Stimulated activated CD4-positive, alpha-beta T cell treated with anti-CD3 and anti-CD28 coated beads, Interleukin-2, amount 100 ng/mL, for 48 hours (primary cell): ENCODE measurements around the gene NCOA1.
"Not testable (repeated sequence)": the region's sequence is repeated elsewhere in the genome, so short reads cannot be mapped to it uniquely, and the experiment has no call there.

Source experiments
- DNase-seq, 2 donors: peaks; one replicate each; pipeline ENCODE4 v3.0.0-alpha.2; 2020

Gene NCOA1

DNA sequence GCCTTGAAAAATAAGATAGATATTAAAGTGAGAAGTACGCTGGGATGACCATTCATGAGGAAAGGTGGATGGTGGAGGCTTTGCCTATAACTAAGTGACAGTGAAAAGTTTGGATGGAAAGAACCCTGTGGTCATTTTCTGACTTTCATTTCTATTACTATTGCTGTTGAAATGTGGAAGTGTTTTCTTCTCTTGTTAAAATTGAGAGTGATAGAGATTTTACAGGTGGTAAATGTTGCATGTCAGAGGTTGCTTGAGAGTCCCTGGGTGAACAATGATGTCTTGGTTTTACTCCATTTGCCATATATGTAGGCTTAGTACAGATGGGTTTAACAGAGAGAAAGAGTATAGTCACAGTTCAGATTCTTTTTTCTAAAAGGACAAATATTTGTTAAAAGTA lies 18.4 kb downstream of the NCOA1 start:
- no peak for DNase-seq

DNA sequence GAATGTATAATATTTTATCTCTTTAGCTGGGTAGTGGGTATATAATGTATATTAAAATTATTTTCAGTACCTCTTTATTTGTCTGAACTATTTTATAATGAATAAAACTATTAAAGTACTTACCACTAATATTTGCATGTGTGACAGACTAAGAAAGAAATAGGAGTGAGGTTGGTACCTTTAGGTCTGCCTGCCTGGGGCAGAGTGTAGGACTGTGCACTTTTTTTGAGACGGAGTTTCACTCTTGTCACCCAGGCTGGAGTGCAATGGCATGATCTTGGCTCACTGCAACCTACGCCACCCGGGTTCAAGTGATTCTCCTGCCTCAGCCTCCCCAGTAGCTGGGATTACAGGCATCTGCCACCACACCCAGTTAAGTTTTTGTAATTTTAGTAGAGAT lies 18.8 kb downstream of the NCOA1 start:
- DNase-seq, result no peak

DNA sequence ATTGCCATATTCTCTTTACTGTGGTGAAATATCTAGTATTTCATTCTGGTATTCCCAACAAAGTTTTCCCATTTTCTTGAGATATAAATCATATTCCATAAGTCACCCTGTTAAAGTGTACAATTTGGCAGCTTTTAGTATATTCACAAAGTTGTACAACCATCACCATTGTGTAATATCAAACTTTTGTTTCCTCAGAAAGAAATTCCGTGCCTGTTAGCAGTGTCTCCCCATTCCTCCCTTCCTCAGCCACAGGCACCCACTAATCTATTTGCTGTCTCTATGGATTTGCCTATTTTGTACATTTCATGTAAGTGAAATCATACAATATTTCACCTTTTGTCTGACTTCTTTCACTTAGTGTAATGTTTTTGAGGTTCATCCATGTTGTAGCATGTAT lies 19.7 kb downstream of the NCOA1 start:
- DNase-seq, result no peak

DNA sequence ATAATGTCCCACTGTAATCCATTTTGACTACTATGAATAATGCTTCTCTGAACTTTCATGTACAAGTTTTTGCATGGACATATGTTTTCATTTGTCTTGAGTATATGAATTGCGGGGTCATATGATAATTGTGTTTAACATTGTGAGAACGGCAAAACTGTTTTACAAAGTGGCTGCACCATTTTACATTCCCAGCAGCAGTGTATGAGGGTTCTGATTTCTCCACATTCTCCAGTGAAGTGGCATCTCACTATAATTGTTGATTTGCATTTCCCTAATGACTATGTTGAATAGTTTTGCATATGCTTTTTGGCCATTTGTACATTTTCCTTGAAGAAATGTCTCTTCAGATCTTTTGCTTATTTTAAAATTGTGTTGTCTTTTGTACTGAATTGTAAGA lies 20.1 kb downstream of the NCOA1 start:
- no peak for DNase-seq

DNA sequence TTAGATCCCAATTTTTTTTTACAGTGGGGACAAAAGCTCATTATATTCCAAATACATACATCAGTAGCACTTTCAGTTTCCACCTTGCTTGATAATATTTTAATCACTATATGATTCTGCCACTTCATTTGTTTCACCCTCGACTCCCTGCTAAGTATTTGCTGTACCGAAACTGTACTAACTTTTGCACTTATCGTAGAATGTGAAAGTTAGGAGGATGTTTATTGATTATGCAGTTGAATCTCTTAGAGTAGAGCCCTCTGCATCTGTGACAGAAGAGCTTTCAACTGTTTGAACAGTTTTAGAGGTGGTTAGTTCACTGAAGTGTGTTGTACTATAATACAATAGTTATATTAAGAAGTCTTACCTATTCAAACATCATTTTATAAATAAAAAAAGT lies 20.8 kb downstream of the NCOA1 start:
- DNase-seq, result no peak

DNA sequence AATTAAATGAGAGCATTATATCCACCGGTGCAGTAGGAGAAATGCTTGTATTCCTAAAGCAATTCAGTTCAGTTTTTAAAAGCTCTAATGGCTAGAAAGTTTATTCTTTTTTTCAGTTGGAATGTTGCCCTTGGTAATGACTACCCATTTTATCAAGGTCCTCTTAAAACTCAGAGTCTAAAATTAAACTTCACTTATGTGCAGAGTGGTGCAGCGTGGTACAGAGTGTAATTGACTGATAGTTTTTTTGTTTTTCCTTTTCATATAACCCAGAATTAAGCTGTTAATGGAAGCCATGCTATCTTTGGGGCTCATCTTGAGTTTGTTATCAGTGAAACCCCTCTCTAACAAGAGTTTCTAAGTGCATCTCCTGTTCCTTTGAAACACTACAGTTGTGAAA lies 21.4 kb downstream of the NCOA1 start:
- DNase-seq, result no peak

DNA sequence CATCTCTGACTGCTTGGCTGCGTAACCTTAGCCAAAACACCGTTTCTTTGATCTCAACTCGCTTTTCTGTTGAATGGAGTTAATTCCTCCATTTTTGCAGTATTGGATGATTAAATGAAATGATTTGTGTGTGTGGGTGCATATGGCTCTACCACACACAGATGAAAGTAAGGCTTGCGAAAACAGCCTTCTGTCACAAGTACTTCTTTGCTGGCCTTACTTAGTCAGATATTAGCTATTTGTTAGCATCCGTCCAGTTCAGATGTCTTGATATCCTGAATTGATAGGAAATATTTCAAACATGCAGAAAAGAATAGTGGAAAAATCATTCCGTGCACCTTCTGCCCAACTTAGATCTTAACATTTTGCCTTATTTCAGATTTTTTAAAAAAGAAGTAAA lies 21.8 kb downstream of the NCOA1 start:
- DNase-seq, result no peak

DNA sequence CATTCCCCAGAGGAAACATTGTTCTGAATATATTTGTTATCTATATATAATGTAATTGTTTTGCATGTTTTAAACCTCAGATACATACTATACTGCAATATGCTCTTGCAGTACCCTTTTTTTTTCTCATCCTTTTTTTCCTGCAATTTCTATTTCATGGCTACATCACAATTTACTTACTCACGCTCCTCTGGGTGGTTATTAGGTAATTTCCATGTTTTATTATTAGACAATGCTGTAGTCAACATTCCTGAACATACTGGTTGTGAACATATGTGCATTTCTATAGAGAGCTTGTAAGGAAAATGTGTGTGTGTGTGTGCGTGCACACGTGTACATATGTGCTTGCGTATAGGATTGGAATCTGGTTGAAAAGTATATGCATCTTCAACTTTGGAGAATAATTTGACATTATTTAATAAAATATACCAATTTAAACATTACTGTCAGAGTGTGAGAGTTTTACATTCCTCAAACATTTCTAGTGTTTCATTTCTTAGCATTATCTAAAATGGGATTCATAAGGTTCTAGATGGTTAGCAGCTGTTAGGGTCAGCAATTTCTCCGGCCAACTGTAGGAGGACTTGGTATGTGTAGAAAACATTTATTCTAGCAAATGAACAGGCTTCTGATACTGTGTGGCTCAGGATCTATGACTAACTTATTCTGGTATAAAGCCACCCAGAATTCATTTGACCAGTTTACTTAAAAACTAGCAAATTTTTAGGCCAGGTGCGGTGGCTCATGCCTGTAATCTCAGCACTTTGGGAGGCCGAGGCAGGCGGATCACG lies 22.4 kb downstream of the NCOA1 start:
- DNase-seq, result no peak

DNA sequence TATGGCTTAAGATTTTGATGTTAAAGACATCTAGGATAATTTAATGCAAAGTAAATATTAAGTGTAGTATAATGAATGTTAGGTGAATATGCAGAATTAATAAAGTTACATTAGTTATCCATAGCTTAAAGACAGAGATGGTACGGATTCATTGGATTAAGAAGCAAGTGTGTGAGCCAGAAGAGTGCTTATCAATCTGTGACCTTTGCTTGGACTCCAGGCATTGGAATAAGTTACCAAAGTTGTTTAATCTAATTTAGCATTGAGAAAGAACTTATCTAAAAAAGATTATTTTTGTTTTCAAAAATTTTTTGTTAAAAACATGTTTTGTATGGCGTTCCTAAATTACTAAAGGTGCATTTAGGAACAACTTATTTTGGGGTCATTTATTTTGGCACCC lies 23.8 kb downstream of the NCOA1 start:
- no peak for DNase-seq

DNA sequence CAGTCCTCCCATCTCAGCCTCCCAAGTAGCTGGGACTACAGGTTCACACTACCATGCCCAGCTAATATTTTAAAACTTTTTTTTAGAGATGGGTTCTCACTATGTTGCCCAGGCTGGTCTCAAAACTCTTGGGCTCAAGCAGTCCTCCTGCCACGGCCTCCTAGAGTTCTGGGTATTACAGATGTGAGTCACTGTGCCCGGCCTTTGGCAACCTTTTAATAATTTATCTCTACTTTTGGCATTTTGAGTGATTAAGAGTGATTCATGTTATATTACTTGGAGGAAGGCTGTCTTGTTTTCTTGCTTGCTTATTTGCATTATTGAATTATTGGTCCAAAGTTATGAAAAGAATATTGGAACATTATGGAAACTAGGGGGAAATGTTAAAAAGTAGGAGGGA lies 24.3 kb downstream of the NCOA1 start:
- DNase-seq, result no peak

DNA sequence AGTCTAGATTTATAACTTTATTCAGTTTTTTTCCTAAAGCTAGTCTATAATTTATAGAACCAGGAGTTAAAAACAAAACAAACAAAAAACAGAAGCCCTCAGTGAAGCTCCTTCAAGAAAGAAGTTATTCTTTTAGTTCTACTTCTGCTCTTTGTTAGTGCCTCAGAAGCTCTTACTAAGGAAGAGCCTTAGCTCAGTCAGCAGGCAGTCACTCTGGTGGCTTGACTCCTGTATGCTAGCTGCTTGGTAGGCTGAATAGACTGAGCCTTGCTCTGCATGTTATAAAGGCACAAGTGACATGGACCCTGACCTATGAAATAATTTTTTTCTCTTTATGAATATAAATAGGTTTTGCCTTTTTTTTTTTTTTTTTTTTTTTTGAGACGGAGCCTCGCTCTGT lies 24.8 kb downstream of the NCOA1 start:
- no peak for DNase-seq

DNA sequence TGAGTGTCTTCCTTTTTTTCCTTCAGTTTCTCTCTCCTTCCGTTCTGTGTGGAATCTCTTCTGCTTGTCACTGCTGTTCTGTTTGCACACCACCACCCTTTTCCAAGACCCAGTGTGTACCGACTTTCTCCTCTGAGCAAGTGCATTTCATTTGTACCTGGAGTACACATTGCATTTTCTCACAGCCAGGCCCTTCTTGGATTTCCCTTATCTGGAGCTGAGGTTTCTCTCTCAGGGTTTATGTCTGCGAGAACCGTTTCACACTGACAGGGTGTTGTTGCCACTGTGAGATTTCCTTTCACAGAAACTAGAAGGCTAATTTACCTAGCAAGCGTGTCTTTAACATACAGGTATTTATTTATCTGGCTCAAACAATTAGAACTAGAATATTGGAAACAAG lies 26.2 kb downstream of the NCOA1 start:
- DNase-seq, result no peak

DNA sequence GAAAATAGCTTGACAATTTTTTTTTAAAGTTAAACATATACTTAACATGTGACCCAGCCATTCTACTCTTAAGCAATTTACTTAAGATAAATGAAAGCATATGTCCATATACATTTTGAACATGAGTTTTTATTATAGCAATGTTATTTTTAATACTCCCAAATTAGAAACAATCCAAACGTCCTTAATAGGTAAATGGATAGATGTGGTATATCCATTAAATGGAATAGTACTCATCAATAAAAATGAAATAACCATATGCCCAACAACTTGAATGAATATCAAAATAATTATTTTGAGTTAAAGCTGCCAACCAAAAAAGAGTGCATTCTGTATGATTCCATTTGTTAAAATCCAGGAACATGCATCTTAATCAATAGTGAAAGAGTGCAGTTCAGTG lies 29.1 kb downstream of the NCOA1 start:
- DNase-seq, result no peak

DNA sequence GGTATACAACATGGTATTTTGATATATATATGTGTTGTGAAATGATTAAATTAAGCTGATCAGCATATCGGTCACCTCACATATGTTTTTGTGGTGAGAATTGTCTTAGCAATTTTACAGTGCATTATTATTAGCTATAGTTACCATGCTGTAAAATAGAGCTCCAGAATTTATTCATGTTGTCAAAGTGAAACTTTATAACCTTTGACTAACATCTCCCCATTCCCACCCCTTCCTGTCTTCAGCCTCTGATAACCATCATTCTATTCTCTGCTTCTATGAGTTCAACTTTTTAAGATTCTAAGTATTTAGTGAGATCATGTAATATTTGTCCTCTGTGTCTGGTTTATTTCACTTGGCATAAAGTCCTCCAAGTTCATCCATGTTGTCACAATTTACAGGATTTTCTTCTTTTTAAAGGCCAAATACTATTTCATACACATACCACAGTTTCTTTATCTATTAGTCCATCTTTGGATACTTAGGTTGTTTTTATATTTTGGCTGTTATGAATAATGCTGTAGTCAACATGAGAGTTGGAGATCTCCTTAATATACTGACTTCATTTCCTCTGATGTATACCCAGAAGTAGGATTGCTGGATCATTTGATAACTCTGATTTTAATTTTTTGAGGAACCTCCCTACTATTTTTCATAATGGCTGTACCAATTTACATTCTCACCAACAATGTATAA lies 30.3 kb downstream of the NCOA1 start:
- DNase-seq, result no peak

DNA sequence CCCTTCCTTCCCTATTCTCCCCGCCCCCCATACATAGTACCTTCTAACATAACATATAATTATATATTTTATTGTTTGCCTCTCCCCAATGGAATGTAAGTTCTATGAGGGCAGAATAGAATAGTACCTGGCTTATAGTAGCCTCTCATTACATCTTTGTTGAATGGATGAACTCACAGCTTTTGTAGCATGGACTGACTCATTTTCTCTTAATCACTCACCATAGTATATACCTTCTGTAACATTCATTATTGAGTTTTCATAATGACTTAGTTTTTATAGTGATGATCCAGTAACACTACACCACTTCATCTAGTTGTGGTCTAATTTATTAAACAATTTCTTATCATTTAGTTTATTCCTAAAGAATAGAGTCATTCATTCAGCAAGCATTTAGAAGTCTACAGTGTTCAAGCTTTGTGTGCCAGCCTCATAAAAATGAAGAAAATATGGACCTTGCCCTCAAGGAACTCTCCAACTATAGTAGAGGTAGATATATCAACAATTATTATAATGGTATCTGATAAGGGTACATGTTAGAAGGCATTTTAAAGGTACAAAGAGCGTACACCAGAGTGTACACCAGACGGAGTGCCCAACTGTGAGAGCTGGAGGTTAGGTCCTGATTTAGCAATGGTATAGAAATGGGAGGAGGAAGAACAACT lies 31.1 kb downstream of the NCOA1 start:
- no peak for DNase-seq

DNA sequence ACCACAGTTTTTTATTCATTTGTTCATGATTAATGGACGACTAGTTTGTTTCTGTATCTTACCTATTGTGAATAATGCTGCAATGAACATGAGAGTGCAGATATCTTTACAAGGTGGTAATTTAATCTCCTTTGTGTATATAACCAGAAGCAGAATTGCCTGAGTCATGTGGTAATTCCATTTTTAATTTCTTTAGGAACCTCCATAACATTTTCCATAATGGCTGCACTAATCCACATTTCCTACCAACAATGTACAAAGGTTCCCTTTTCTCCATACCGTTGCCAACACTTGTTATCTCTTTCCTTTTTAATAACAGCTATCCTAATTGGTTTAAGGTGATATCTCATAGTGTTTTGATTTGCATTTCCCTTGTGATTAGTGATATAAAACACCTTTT lies 36.5 kb downstream of the NCOA1 start:
- no peak for DNase-seq

DNA sequence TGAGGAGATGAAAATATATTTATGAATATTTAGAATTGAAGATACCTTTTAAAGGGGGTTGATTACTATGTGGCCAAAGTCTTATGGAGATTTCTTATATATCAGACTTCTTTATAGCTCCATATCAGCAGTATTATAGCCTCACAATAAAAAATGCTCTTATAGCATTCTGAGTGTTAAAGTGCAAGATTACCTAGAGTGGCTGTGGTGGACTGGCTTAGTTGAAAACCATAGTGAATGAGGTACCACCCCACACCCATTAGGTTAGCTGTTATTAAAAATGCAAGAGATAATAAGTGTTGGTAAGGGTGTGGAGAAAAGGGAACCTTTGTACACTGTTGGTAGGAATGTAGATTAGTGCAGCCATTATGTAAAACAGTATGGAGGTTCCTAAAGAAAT lies 39.7 kb downstream of the NCOA1 start:
- no peak for DNase-seq

DNA sequence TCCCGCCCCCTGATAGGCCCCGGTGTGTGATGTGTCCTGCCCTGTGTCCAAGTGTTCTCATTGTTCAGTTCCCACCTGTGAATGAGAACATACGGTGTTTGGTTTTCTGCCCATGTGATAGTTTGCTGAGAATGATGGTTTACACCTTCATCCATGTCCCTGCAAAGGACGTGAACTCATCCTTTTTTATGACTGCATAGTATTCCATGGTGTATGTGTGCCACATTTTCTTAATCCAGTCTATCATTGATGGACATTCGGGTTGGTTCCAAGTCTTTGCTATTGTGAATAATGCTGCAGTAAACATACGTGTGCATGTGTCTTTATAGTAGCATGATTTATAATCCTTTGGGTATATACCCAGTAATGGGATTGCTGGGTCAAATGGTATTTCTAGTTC lies 40.6 kb downstream of the NCOA1 start:
- not testable (repeated sequence) for DNase-seq

DNA sequence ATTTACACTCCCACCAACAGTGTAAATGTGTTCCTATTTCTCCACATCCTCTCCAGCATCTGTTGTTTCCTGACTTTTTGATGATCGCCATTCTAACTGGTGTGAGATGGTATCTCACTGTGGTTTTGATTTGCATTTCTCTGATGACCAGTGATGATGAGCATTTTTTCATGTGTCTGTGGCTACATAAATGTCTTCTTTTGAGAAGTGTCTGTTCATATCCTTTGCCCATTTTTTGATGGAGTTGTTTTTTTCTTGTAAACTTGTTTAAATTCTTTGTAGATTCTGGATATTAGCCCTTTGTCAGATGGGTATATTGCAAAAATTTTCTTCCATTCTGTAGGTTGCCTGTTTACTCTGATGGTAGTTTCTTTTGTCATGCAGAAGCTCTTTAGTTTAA lies 41.0 kb downstream of the NCOA1 start:
- not testable (repeated sequence) for DNase-seq

DNA sequence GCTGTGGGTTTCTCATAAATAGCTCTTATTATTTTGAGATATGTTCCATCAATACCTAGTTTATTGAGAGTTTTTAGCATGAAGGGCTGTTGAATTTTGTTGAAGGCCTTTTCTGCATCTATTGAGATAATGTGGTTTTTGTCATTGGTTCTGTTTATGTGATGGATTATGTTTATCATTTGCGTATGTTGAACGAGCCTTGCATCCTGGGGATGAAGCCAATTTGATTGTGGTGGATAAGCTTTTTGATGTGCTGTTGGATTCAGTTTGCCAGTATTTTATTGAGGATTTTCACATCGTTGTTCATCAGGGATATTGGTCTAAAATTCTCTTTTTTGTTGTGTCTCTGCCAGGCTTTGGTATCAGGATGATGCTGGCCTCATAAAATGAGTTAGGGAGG lies 42.5 kb downstream of the NCOA1 start:
- not testable (repeated sequence) for DNase-seq

DNA sequence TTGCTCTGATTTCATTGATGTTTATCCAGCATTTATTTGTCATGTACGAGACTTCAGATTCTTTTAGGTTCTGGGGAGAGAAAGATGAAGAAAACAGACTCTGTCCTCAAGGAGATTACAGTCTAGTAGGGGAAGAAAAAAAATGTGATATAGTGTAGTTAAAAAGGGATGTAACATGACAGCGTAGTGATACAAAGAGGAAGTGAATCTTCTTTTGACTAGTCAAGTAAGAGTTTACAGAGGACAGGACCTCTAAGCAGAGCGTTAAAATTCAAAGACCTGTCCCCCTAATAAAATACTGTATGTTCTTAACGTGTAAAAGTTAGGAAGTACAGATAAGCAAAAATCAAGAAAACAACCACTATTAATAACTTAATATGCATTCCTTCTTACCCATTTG lies 47.7 kb downstream of the NCOA1 start:
- no peak for DNase-seq

DNA sequence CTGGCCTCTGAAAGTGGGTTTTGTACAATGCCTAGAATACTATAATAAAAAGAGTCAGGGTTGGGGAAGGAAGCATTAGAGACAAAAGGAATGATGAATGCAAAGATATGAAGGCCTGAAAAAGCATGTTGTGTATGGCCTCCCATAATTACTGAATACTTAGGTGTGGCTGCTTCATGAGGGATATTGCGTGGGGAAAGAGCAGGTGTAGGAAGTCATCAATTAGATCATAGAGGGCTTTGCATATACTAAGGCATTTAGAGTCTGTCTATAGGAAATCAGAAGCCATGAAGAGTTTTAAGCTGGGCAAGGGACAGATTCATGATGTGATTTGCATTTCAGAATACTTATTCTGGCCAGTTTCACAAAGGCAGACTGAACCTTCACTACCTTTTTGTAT lies 48.2 kb downstream of the NCOA1 start:
- DNase-seq, result no peak

DNA sequence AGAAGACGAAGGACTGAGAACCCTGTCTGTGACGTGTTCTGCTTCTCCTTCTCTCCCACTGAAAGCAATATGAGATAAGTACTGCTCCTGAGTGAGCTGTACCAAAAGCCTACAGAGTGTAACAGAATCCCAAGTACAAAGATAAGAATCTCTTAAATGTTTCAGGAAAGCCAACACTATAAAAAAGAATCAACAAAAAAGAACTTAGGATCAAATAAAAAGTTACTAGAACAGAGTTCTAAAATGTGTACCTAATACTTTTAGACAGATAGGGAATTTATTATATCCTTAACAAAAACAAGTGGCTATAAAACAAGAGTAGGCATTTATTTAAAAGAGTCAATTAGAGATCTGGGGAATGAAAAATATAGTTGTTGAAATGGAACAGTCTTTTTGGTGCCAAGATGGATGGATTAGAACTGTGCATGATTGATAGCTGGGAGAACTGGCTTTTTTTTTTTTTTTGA lies 49.0 kb downstream of the NCOA1 start:
- DNase-seq, result no peak

DNA sequence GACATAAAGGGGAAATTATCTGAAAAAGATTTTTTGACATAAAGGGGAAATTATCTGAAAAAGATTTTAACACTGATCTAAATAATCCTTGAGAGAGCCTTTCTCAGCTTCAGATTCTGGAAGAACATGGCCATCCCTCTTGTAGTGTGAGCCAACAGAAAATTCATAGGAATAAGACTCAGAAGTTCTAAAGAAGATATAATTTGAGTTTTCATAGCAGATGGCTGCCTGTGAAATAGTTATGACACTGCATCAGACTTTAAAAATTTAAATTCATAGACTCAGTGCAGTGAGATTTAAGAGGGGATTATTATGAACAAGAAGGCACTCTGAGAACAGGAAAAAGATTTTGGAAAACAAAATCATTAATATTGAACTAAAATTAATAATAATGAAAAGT lies 50.6 kb downstream of the NCOA1 start:
- DNase-seq, result no peak
